ENCODE data around the gene CACNA2D3. TPM values are rescaled to one million over a fixed set of nuclear protein-coding genes. Genes with fewer than 3 reads are reported as not detected.

The CACNA2D3 gene
- total and polyA plus RNA-seq, 4 donors, result 0.06 to 0.37 (median 0.08) TPM; not detected in 1

DNA sequence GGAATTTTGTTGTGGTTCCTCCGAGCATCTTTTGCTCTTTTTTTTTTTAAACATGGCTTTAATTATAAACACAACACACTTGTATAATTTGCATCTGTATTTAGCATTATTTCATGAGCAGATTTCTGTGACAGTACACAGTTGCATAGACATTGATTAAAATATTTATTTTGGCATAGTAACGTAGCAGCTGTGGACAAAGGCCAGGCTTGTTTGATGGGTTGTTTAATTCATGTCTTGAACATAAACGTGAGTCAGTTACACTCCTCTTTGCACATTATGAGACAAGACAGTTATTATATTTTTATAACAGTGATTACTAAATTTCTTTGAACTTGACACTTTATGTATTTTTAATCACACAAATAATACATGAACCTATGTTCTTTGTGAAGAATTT is 182.5 kb downstream of the CACNA2D3 start:
- Histone ChIP-seq H3K27me3 (ENCODE audit: control insufficient read depth in 4 of 4, insufficient read depth in 4 of 4, low read length in 3 of 4) (no peaks in the 10 kb centered on the region), H3K9ac (ENCODE audit: low read depth in 1 of 2, low read length in 2 of 2) (no peak overlapping the region), H3K4me3 (ENCODE audit: low read depth in 1 of 3, low read length in 3 of 3) (no peak overlapping the region), H3K36me3 (ENCODE audit: control insufficient read depth in 4 of 4, insufficient read depth in 3 of 4, low read depth in 1 of 4, low read length in 3 of 4) (no peaks in the 10 kb centered on the region), H3K9me3 (ENCODE audit: control insufficient read depth in 4 of 4, low read length in 3 of 4) (no peaks in the 10 kb centered on the region), H3K27ac (ENCODE audit: low read depth in 1 of 2, low read length in 2 of 2) (no peak overlapping the region), H3K4me1 (ENCODE audit: control insufficient read depth in 4 of 4, insufficient read depth in 4 of 4, low read length in 3 of 4) (peaks cover 0 to 16% (median 10%) of the 10 kb centered on the region in 4 donors)
- no peak for TF ChIP-seq JUND (IDR thresholded peaks at IDR 0.05)
- peak in 1 of 2 donors; percentile 27 for TF ChIP-seq HNF4A (conservative IDR thresholded peaks at IDR 0.05)
- peak; percentile 11 for TF ChIP-seq FOXA2 (IDR thresholded peaks at IDR 0.05)
- WGBS, result 37% methylated on average over 3 of the region's 3 CpGs
- DNase-seq (ENCODE audit: low spot score), result no peak

DNA sequence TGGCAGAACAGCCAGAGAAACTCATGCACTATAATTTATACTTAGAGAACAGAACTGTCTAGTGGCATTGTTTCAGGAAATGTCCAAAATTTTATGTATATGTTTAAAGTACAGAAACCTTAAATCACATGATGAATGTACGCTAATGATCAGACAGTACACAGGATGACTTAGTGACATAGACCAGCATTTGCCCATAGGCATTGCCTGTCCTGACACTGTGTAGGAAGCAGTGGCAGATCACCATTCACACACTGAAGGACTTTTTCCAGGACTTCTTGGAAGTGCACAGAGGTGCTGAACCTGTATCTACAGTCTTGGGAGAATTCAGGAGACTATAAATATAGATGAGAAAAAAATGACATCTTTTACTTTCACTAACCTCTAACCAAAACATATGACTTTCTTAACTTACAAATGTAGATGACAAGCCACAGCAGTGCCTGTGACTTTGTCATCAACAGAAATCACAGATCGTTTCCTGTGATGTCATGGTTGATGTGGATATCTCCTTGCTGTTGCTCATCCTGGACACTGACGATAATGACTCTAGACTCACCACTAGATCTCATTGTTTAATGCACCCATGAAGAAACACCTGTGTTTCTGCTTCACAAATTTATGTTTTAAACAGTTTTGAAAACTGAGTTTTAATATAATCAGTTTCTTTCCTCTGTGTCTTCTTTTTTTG is 183.2 kb downstream of the CACNA2D3 start:
- H3K4me1 ChIP-seq (ENCODE audit: control insufficient read depth in 4 of 4, insufficient read depth in 4 of 4, low read length in 3 of 4), result peaks cover 0 to 16% (median 10%) of the 10 kb centered on the region in 4 donors

More for the DNA sequence above, 183.2 kb downstream of the CACNA2D3 start:
- Histone ChIP-seq H3K27ac (ENCODE audit: low read depth in 1 of 2, low read length in 2 of 2) (no peak overlapping the region), H3K4me3 (ENCODE audit: low read depth in 1 of 3, low read length in 3 of 3) (no peak overlapping the region), H3K27me3 (ENCODE audit: control insufficient read depth in 4 of 4, insufficient read depth in 4 of 4, low read length in 3 of 4) (no peaks in the 10 kb centered on the region), H3K36me3 (ENCODE audit: control insufficient read depth in 4 of 4, insufficient read depth in 3 of 4, low read depth in 1 of 4, low read length in 3 of 4) (no peaks in the 10 kb centered on the region), H3K9me3 (ENCODE audit: control insufficient read depth in 4 of 4, low read length in 3 of 4) (no peaks in the 10 kb centered on the region), H3K9ac (ENCODE audit: low read depth in 1 of 2, low read length in 2 of 2) (no peak overlapping the region)
- no peak for DNase-seq (ENCODE audit: low spot score)
- TF ChIP-seq FOXA2 (IDR thresholded peaks at IDR 0.05) (no peak), EGR1 (IDR thresholded peaks at IDR 0.05; ENCODE audit: low read depth in 2 of 2) (no peak), SP1 (IDR thresholded peaks at IDR 0.05) (no peak), JUND (IDR thresholded peaks at IDR 0.05) (no peak), RAD21 (IDR thresholded peaks at IDR 0.05) (no peak), TAF1 (conservative IDR thresholded peaks at IDR 0.05) (no peak)
- TF ChIP-seq, protein P1, sequence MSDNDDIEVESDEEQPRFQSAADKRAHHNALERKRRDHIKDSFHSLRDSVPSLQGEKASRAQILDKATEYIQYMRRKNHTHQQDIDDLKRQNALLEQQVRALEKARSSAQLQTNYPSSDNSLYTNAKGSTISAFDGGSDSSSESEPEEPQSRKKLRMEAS (IDR thresholded peaks at IDR 0.05), result no peak
- TF ChIP-seq, protein P2, sequence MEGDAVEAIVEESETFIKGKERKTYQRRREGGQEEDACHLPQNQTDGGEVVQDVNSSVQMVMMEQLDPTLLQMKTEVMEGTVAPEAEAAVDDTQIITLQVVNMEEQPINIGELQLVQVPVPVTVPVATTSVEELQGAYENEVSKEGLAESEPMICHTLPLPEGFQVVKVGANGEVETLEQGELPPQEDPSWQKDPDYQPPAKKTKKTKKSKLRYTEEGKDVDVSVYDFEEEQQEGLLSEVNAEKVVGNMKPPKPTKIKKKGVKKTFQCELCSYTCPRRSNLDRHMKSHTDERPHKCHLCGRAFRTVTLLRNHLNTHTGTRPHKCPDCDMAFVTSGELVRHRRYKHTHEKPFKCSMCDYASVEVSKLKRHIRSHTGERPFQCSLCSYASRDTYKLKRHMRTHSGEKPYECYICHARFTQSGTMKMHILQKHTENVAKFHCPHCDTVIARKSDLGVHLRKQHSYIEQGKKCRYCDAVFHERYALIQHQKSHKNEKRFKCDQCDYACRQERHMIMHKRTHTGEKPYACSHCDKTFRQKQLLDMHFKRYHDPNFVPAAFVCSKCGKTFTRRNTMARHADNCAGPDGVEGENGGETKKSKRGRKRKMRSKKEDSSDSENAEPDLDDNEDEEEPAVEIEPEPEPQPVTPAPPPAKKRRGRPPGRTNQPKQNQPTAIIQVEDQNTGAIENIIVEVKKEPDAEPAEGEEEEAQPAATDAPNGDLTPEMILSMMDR (IDR thresholded peaks at IDR 0.05; ENCODE audit: low read depth, low read length, missing input control), result no peak
- TF ChIP-seq, protein P3, sequence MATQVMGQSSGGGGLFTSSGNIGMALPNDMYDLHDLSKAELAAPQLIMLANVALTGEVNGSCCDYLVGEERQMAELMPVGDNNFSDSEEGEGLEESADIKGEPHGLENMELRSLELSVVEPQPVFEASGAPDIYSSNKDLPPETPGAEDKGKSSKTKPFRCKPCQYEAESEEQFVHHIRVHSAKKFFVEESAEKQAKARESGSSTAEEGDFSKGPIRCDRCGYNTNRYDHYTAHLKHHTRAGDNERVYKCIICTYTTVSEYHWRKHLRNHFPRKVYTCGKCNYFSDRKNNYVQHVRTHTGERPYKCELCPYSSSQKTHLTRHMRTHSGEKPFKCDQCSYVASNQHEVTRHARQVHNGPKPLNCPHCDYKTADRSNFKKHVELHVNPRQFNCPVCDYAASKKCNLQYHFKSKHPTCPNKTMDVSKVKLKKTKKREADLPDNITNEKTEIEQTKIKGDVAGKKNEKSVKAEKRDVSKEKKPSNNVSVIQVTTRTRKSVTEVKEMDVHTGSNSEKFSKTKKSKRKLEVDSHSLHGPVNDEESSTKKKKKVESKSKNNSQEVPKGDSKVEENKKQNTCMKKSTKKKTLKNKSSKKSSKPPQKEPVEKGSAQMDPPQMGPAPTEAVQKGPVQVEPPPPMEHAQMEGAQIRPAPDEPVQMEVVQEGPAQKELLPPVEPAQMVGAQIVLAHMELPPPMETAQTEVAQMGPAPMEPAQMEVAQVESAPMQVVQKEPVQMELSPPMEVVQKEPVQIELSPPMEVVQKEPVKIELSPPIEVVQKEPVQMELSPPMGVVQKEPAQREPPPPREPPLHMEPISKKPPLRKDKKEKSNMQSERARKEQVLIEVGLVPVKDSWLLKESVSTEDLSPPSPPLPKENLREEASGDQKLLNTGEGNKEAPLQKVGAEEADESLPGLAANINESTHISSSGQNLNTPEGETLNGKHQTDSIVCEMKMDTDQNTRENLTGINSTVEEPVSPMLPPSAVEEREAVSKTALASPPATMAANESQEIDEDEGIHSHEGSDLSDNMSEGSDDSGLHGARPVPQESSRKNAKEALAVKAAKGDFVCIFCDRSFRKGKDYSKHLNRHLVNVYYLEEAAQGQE (IDR thresholded peaks at IDR 0.05), result no peak
- WGBS, result 55% methylated on average over 3 of the region's 3 CpGs
